Tibial artery (tissue), 4 donors: ENCODE data around the gene TRIAP1.
"Not testable (repeated sequence)": the region's sequence is repeated elsewhere in the genome, so short reads cannot be mapped to it uniquely, and the experiment has no call there.

Experiments used
- DNase-seq, 2 donors: peaks; one replicate each; pipeline ENCODE4 v3.0.0-alpha.2; 2019
- H3K27ac ChIP-seq, 2 donors: fragments of 200-600 bp; sonication (generic) in 1 of 2; 1 replicate in 1 of 2; 2 replicates in 1 of 2; pipeline ENCODE4 v1.5.1; 2018 to 2019; ENCODE audit warnings: mild to moderate bottlenecking in 1 of 2
- H3K27me3 ChIP-seq, 2 donors: fragments of 200-600 bp; sonication (generic) in 1 of 2; one replicate each; pipeline versions ENCODE4 v1.5.1 to v1.6.0; 2016 to 2019
- H3K36me3 ChIP-seq, 3 donors: fragments of 200-600 bp; sonication (generic) in 2 of 3; one replicate each; pipeline ENCODE4 v1.5.1; 2016 to 2019; ENCODE audit warnings: mild to moderate bottlenecking in 2 of 3
- H3K4me1 ChIP-seq, 4 donors: fragments of 200-600 bp; sonication (generic) in 2 of 4; 1 replicate in 3 of 4; 2 replicates in 1 of 4; pipeline ENCODE4 v1.5.1; 2016 to 2019
- H3K4me3 ChIP-seq, 2 donors: fragments of 200-600 bp; sonication (generic) in 1 of 2; 1 replicate in 1 of 2; 2 replicates in 1 of 2; pipeline ENCODE4 v1.5.1; 2018 to 2019; ENCODE audit warnings: mild to moderate bottlenecking in 2 of 2
- H3K9me3 ChIP-seq, 3 donors: fragments of 200-600 bp; sonication (generic) in 1 of 3; one replicate each; pipeline ENCODE4 v1.5.1; 2016 to 2019
- CTCF ChIP-seq, 2 experiments: fragments of 200-600 bp in 1 of 2; fragments of 450-650 bp in 1 of 2; IDR thresholded peaks; one replicate each; pipeline ENCODE4 v1.5.1; 2017 to 2019; ENCODE audit warnings: antibody characterized with exemption in 2 of 2, mild to moderate bottlenecking in 1 of 2, moderate library complexity in 1 of 2
- intact Hi-C: fragments of 100-400 bp; cut with DNase I; formaldehyde crosslinking; loops from one replicate; pipeline ENCODE4 v1.15.0; 2023; ENCODE audit warnings: low total_unique reads

TRIAP1 gene

GRCh38 chr12:120447992-120448391, 1.8 kb upstream of the TRIAP1 start:
- no peak for TF ChIP-seq CTCF (IDR thresholded peaks at IDR 0.05)
- Histone ChIP-seq H3K27ac (no peak overlapping the region), H3K4me3 (no peak overlapping the region), H3K36me3 (peaks cover 14 to 45% (median 17%) of the 10 kb centered on the region in 3 donors), H3K27me3 (no peaks in the 10 kb centered on the region), H3K9me3 (no peaks in the 10 kb centered on the region), H3K4me1 (peaks cover 0 to 23% (median 20%) of the 10 kb centered on the region in 4 donors)
- DNase-seq, result no peak
- intact Hi-C loops, result no loop called here

DNA sequence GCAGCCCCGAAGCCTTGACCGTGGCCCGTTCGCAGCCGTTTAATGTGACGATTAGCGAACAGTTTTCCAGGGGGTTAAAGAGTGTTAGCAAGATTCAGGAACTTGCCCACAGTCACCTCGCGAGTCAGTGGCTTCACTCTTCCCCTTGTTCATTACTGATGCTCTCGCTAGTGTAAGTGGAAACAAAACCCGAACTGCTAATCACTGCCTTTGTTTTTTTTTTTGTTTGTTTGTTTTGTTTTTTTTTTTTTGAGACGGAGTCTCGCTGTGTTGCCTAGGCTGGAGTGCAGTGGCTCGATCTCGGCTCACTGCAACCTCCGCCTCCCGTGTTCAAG, 627 bp upstream of the TRIAP1 start:
- H3K9me3 ChIP-seq, intact Hi-C loops, DNase-seq, H3K27me3 ChIP-seq: not testable (repeated sequence)
- peak overlapping the region; percentile 84 to 90 for H3K27ac ChIP-seq
- peaks cover 12 to 43% (median 20%) of the 10 kb centered on the region in 3 donors for H3K36me3 ChIP-seq
- peaks cover 0 to 23% (median 20%) of the 10 kb centered on the region in 4 donors for H3K4me1 ChIP-seq
- H3K4me3 ChIP-seq, result peak overlapping the region; percentile 78 to 95

DNA sequence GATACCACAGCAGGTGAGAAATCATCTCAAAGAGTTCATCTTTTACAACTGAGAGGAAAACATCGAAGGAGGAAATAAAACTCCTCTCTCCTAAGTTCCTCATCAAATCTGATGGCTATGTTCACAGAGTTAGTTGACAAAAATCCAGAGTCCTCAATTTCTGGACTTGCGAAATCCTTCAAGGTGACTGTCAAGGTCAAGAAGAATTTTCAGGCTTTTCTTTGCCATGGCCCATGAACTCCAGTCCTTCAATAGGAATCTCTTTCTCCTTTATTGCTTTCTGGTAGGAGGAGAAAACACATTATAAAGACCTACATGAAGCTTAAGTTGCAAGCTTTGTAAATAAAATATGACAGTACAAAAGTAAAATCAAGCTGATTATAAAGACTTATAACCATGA, 1.5 kb downstream of the TRIAP1 start:
- Histone ChIP-seq H3K36me3 (peaks cover 20 to 48% (median 26%) of the 10 kb centered on the region in 3 donors), H3K4me3 (no peak overlapping the region), H3K9me3 (no peaks in the 10 kb centered on the region), H3K27me3 (no peaks in the 10 kb centered on the region), H3K4me1 (peaks cover 0 to 26% (median 24%) of the 10 kb centered on the region in 4 donors), H3K27ac (no peak overlapping the region)
- intact Hi-C loops, result no loop called here
- TF ChIP-seq CTCF (IDR thresholded peaks at IDR 0.05), result no peak
- no peak for DNase-seq

DNA sequence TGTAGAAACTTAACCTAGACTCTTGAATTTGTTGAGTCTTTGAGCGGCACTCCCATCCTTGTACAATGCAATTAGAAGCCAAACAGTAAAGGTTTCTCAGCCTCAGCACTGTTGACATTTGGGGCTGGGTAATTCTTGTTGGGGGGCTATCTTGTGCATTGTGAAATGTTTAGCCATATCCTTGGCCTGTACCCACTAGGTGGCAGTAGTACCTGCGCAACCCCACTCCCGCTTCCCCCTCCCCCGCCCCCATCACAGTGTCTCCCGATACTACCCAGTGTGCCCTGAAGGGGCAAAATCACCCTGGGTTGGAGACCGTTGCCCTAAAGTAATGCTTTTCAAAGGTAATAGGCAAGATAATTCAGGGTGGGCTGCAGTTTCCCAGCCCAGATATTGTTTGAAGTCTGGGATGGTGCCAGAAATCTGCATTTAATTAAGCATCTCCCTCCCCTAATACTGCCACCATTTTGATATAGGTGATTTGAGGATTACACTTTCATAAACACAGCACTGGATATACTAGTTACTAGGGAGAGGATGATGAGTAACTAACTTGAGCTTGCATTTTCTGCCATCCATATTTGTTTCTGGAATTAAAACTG, 6.4 kb downstream of the TRIAP1 start:
- H3K36me3 ChIP-seq, result peaks cover 20 to 47% (median 26%) of the 10 kb centered on the region in 3 donors
- intact Hi-C loops, result no loop called here
- peaks cover 0 to 19% (median 14%) of the 10 kb centered on the region in 4 donors for H3K4me1 ChIP-seq
- peak; percentile 21 to 52 for TF ChIP-seq CTCF (IDR thresholded peaks at IDR 0.05)
- H3K4me3 ChIP-seq, result no peak overlapping the region
- no peaks in the 10 kb centered on the region for H3K9me3 ChIP-seq
- no peak overlapping the region for H3K27ac ChIP-seq
- no peaks in the 10 kb centered on the region for H3K27me3 ChIP-seq
- DNase-seq, result no peak

- Histone ChIP-seq H3K36me3 (peaks cover 9 to 37% (median 26%) of the 10 kb centered on the region in 3 donors), H3K4me3 (peak overlapping the region; percentile 62 to 91), H3K4me1 (peaks cover 0 to 19% (median 14%) of the 10 kb centered on the region in 4 donors), H3K27ac (peak overlapping the region; percentile 81 to 88), H3K27me3 (peaks cover 0 to 7% of the 10 kb centered on the region in 2 donors), H3K9me3 (no peaks in the 10 kb centered on the region)
- no peak for TF ChIP-seq CTCF (IDR thresholded peaks at IDR 0.05)
- intact Hi-C loops, result no loop called here
- DNase-seq, result no peak
Measured at GRCh38 chr12:120438495-120439198, 7.5 kb downstream of the TRIAP1 start.
